ENCODE results near the gene CELA1.

DNA sequence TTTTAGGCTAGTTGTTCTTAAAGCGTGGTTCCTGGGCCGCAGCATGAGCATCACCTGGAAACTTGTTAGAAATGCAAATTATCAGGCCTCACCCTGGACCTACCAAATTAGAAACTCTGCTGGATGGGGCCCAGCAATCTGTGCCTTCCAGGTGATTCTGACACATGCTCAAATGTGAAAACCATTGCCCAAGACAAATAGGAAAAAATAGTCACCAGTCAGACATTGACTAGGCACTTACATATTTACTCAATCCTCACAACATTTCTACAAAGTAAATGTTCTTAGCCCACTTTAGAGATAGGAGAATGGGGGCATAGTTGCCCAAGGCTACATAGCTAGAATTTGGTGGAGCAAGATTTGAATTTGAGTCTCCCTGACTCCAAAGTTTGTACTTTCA, 3.3 kb downstream of the CELA1 start:
- TF ChIP-seq, protein P1, sequence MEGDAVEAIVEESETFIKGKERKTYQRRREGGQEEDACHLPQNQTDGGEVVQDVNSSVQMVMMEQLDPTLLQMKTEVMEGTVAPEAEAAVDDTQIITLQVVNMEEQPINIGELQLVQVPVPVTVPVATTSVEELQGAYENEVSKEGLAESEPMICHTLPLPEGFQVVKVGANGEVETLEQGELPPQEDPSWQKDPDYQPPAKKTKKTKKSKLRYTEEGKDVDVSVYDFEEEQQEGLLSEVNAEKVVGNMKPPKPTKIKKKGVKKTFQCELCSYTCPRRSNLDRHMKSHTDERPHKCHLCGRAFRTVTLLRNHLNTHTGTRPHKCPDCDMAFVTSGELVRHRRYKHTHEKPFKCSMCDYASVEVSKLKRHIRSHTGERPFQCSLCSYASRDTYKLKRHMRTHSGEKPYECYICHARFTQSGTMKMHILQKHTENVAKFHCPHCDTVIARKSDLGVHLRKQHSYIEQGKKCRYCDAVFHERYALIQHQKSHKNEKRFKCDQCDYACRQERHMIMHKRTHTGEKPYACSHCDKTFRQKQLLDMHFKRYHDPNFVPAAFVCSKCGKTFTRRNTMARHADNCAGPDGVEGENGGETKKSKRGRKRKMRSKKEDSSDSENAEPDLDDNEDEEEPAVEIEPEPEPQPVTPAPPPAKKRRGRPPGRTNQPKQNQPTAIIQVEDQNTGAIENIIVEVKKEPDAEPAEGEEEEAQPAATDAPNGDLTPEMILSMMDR (IDR thresholded peaks at IDR 0.05; ENCODE audit: poor library complexity, severe bottlenecking) = no peak
- TF ChIP-seq TAF1 (IDR thresholded peaks at IDR 0.05; ENCODE audit: low read depth) = no peak
- no peak for TF ChIP-seq RAD21 (conservative IDR thresholded peaks at IDR 0.05)
